ENCODE results near the gene DYRK1A. TPM values are rescaled to one million over a fixed set of nuclear protein-coding genes. Genes with fewer than 3 reads are reported as not detected.
A peak's percentile ranks its signal among the peaks of the same experiment; 100 is the strongest.

The DYRK1A gene
- total RNA-seq, 1 experiment from 2014 or later = 49.3 TPM

DNA sequence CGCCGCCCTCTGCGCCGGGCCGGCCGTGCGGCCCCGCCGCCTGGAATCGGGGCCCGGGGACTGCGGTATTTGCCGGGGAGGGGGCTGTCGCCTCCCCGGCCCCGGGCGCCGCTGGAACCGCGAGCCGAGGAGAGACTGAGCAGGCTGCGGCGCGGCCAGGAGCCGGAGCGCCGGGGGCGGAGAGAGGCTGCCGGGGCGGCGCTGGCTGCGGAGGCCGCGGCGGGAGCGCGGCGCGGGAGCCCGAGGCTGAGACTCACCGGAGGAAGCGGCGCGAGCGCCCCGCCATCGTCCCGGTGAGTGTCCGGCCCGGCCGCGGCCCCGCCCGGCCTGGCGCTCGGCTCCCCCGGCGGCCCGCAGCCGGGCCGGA is 746 bp downstream of the DYRK1A start:
- H3K4me1 ChIP-seq (ENCODE audit: control insufficient read depth in 1 of 2, insufficient read depth in 2 of 2, low read length in 2 of 2) = peaks cover 37 to 50% of the 10 kb centered on the region in 2 experiments
- no peaks in the 10 kb centered on the region for H3K36me3 ChIP-seq (ENCODE audit: control insufficient read depth in 1 of 2, insufficient read depth in 2 of 2, low read length in 2 of 2)
- H3K9ac ChIP-seq (ENCODE audit: low read length) = peak overlapping the region; percentile 95
- peaks cover 8% of the 10 kb centered on the region; the same call in 1 of the 2 replicates for H4K20me1 ChIP-seq (ENCODE audit: insufficient read depth)
- H3K4me3 ChIP-seq (replicated peaks in 1 of 2; ENCODE audit: low read depth in 1 of 2, low read length in 2 of 2) = peak overlapping the region; percentile 74 to 78
- peaks cover 52% of the 10 kb centered on the region for H3K79me2 ChIP-seq (ENCODE audit: insufficient read depth, low read length)
- H3K4me2 ChIP-seq (ENCODE audit: low read length) = peak overlapping the region; percentile 60
- H3K9me2 ChIP-seq (ENCODE audit: insufficient read depth) = no peaks in the 10 kb centered on the region; the same call in 1 of the 2 replicates
- ChIA-PET RAD21 (ENCODE audit: low non-redundant PET in 1 of 2, low total read pairs in 2 of 2, uncharacterized antibody in 2 of 2, unreplicated experiment in 2 of 2) (no interaction called here), CTCF (no interaction called here), POLR2A (no interaction called here)
- H3K27ac ChIP-seq (ENCODE audit: low read depth, low read length) = peak overlapping the region; percentile 99
- no peak for DNase-seq (ENCODE audit: low read depth, low spot score)
- intact Hi-C loops (cut with micrococcal nuclease) = no loop called here
- no peak overlapping the region for H2AFZ ChIP-seq (ENCODE audit: low read depth, low read length, poor library complexity, severe bottlenecking)
- no TSS peak for BruUV-seq (replicated peaks)
- ATAC-seq = no peak
- H3K27me3 ChIP-seq (ENCODE audit: insufficient read depth, low read length) = no peaks in the 10 kb centered on the region
- TF ChIP-seq, protein P1, sequence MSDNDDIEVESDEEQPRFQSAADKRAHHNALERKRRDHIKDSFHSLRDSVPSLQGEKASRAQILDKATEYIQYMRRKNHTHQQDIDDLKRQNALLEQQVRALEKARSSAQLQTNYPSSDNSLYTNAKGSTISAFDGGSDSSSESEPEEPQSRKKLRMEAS (IDR thresholded peaks at IDR 0.05) = no peak
- TF ChIP-seq ZFX (IDR thresholded peaks at IDR 0.05) = peak; percentile 85
- H3K9me3 ChIP-seq (ENCODE audit: control insufficient read depth in 1 of 2, insufficient read depth in 1 of 2, low read depth in 1 of 2, low read length in 2 of 2) = no peaks in the 10 kb centered on the region

DNA sequence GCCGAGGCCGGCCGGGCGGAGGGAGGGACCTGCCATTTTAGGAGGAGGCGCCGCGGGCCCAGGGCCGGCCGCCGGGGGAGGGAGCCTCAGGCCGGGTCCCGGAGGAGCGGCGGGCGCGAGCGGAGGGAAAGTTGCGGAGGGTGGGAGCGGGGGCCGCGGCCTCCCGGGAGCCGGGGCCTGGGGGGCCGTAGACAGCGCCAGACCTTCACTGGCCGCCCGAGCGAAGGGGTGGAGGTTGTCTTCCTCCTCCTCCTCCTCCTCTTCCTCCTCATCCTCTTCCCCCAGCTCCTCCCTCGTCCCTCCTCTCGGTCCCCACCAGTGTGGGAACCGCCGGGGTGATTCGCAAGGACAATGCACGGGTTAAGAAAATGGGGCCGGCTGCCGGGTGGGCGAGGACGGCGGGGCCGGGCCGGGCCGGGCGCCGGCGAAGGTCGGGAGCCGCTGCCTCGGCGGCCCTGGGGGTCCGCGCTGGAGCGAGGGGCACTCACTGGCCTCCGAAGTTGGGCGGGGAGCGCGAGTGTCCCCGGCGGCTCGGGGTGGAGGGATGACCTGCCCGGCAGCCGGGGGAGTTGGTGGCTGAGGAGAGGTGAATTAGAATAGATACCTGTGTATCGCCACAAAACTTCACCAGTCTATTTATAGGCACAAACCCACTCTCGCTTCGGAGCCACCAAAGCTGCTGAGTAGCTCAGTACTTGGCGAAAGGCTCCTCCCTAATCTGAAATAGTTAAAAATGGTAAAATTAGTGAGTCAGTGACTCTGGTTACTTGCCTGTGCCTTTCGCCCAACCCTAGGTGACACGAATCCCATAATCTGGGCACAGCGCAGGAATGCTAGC is 1.3 kb downstream of the DYRK1A start:
- POLR2A ChIA-PET = no interaction called here

More for the DNA sequence above, 1.3 kb downstream of the DYRK1A start:
- no peaks in the 10 kb centered on the region for H3K27me3 ChIP-seq (ENCODE audit: insufficient read depth, low read length)
- no peaks in the 10 kb centered on the region for H3K36me3 ChIP-seq (ENCODE audit: control insufficient read depth in 1 of 2, insufficient read depth in 2 of 2, low read length in 2 of 2)
- peak overlapping the region; percentile 74 to 78 for H3K4me3 ChIP-seq (replicated peaks in 1 of 2; ENCODE audit: low read depth in 1 of 2, low read length in 2 of 2)
- H3K9me2 ChIP-seq (ENCODE audit: insufficient read depth) = no peaks in the 10 kb centered on the region; the same call in 1 of the 2 replicates
- peaks cover 8% of the 10 kb centered on the region; the same call in 1 of the 2 replicates for H4K20me1 ChIP-seq (ENCODE audit: insufficient read depth)
- peak overlapping the region; percentile 95 for H3K9ac ChIP-seq (ENCODE audit: low read length)
- ChIA-PET RAD21 (ENCODE audit: low non-redundant PET in 1 of 2, low total read pairs in 2 of 2, uncharacterized antibody in 2 of 2, unreplicated experiment in 2 of 2) (no interaction called here), CTCF (no interaction called here)
- TF ChIP-seq ZNF274 (IDR thresholded peaks at IDR 0.05; ENCODE audit: low read depth, low read length) (no peak), JUND (IDR thresholded peaks at IDR 0.05) (no peak), POLR2AphosphoS5 (IDR thresholded peaks at IDR 0.05; ENCODE audit: low read depth, low read length) (no peak), CBX3 (IDR thresholded peaks at IDR 0.05; ENCODE audit: low read depth) (no peak)
- TF ChIP-seq, protein P1 (IDR thresholded peaks at IDR 0.05) = no peak
- H3K79me2 ChIP-seq (ENCODE audit: insufficient read depth, low read length) = peaks cover 58% of the 10 kb centered on the region
- no peak for DNase-seq (ENCODE audit: low read depth, low spot score)
- peak overlapping the region; percentile 99 for H3K27ac ChIP-seq (ENCODE audit: low read depth, low read length)
- H3K4me2 ChIP-seq (ENCODE audit: low read length) = peak overlapping the region; percentile 95
- no TSS peak for BruUV-seq (replicated peaks)
- intact Hi-C loops (cut with micrococcal nuclease) = no loop called here
- no peaks in the 10 kb centered on the region for H3K9me3 ChIP-seq (ENCODE audit: control insufficient read depth in 1 of 2, insufficient read depth in 1 of 2, low read depth in 1 of 2, low read length in 2 of 2)
- H3K4me1 ChIP-seq (ENCODE audit: control insufficient read depth in 1 of 2, insufficient read depth in 2 of 2, low read length in 2 of 2) = peaks cover 43 to 55% of the 10 kb centered on the region in 2 experiments
- ATAC-seq = no peak
- no peak overlapping the region for H2AFZ ChIP-seq (ENCODE audit: low read depth, low read length, poor library complexity, severe bottlenecking)
